Lower lobe of right lung (tissue), 2 donors: ENCODE results near the gene WDR90. TPM values are rescaled to one million over a fixed set of nuclear protein-coding genes. Genes with fewer than 3 reads are reported as not detected.

Source experiments
- ATAC-seq, 2 donors: fragments of 200-7000 bp; cut with Tn5 transposase; one replicate each; pipeline ENCODE4 v1.9.1; 2020 to 2022; ENCODE audit warnings: mild to moderate bottlenecking in 2 of 2, moderate library complexity in 2 of 2
- DNase-seq: peaks from one replicate; pipeline ENCODE4 v3.0.0-alpha.2; 2020
- H3K27ac ChIP-seq: fragments of 200-600 bp; one replicate; pipeline ENCODE4 v1.8.0; 2022
- H3K27me3 ChIP-seq: fragments of 200-600 bp; one replicate; pipeline ENCODE4 v1.8.0; 2022; ENCODE audit warnings: low read depth
- H3K36me3 ChIP-seq: fragments of 200-600 bp; one replicate; pipeline ENCODE4 v1.8.0; 2022; ENCODE audit warnings: mild to moderate bottlenecking
- H3K4me1 ChIP-seq: fragments of 200-600 bp; one replicate; pipeline ENCODE4 v1.8.0; 2022
- H3K4me3 ChIP-seq: fragments of 200-600 bp; one replicate; pipeline ENCODE4 v1.8.0; 2022; ENCODE audit warnings: mild to moderate bottlenecking
- H3K9me3 ChIP-seq: fragments of 200-600 bp; one replicate; pipeline ENCODE4 v1.8.0; 2022
- CTCF ChIP-seq: fragments of 200-600 bp; IDR thresholded peaks from one replicate; pipeline ENCODE4 v1.8.0; 2022; ENCODE audit warnings: antibody characterized with exemption, mild to moderate bottlenecking
- intact Hi-C: fragments of 100-400 bp; cut with DNase I; formaldehyde crosslinking; loops from one replicate; pipeline ENCODE4 v1.11.0; 2022
- total RNA-seq: library from RNA; stranded (reverse); fragmentation: NEBNext Ultra II Directional; extraction: Animal tissue kit (Norgen Biotek cat#: 25700); gene quantifications from one replicate; pipeline ENCODE4 v1.2.1, GENCODE V29; 2021
- donor health status: DM: no; HTN: yes; CAD: no; lungs with severe emphysema.

The WDR90 gene
- total RNA-seq, 1 donor from 2014 or later: 31.4 TPM

GRCh38 chr16:624526-625070 lies 24.6 kb upstream of the WDR90 start:
- intact Hi-C loops: no loop called here
- no peak overlapping the region for H3K4me3 ChIP-seq
- no peaks in the 10 kb centered on the region for H3K27me3 ChIP-seq
- no peak overlapping the region for H3K27ac ChIP-seq
- H3K9me3 ChIP-seq: no peaks in the 10 kb centered on the region
- ATAC-seq: no peak
- peaks cover 44% of the 10 kb centered on the region for H3K4me1 ChIP-seq
- TF ChIP-seq CTCF: no peak
- DNase-seq: no peak
- H3K36me3 ChIP-seq: peaks cover 45% of the 10 kb centered on the region

GRCh38 chr16:625117-625976 lies 23.8 kb upstream of the WDR90 start:
- TF ChIP-seq CTCF: no peak
- Histone ChIP-seq H3K27me3 (no peaks in the 10 kb centered on the region), H3K9me3 (no peaks in the 10 kb centered on the region), H3K36me3 (peaks cover 45% of the 10 kb centered on the region), H3K4me3 (no peak overlapping the region), H3K4me1 (peaks cover 52% of the 10 kb centered on the region), H3K27ac (no peak overlapping the region)
- DNase-seq (no peak), ATAC-seq (no peak)
- intact Hi-C loops: no loop called here

- no peak for TF ChIP-seq CTCF
- Histone ChIP-seq H3K36me3 (peaks cover 45% of the 10 kb centered on the region), H3K27me3 (no peaks in the 10 kb centered on the region), H3K27ac (no peak overlapping the region), H3K9me3 (no peaks in the 10 kb centered on the region), H3K4me3 (no peak overlapping the region), H3K4me1 (peaks cover 57% of the 10 kb centered on the region)
- ATAC-seq: no peak
- intact Hi-C loops: no loop called here
- no peak for DNase-seq
These were observed 23.0 kb upstream of the WDR90 start for GRCh38 chr16:625977-626765.

GRCh38 chr16:626787-627453 lies 22.2 kb upstream of the WDR90 start:
- Histone ChIP-seq H3K4me1 (peaks cover 52% of the 10 kb centered on the region), H3K9me3 (no peaks in the 10 kb centered on the region), H3K27ac (peak overlapping the region; percentile 64), H3K27me3 (no peaks in the 10 kb centered on the region), H3K36me3 (peaks cover 45% of the 10 kb centered on the region), H3K4me3 (no peak overlapping the region)
- ATAC-seq (no peak), DNase-seq (no peak)
- no peak for TF ChIP-seq CTCF
- intact Hi-C loops: no loop called here
